Measurements from ENCODE around the gene DDX41.

Gene DDX41

GRCh38 chr5:177512736-177513380 is 3.9 kb downstream of the DDX41 start:
- DNase-seq, result no peak

GRCh38 chr5:177511796-177512675 is 4.7 kb downstream of the DDX41 start:
- DNase-seq, result no peak

GRCh38 chr5:177511181-177511580 is 5.6 kb downstream of the DDX41 start:
- no peak for DNase-seq

GRCh38 chr5:177510567-177511053 is 6.2 kb downstream of the DDX41 start:
- no peak for DNase-seq

GRCh38 chr5:177509991-177510566 is 6.7 kb downstream of the DDX41 start:
- DNase-seq, result no peak

- DNase-seq, result no peak
Observed at GRCh38 chr5:177509381-177509951, 7.3 kb downstream of the DDX41 start, which contains the start of gene DOK3. TSS of gene DOK3 (minus strand) at chr5:177509826. CDS start at chr5:177509540, 286 bp downstream.

- no peak for DNase-seq
Observed at GRCh38 chr5:177508837-177509236, 7.9 kb downstream of the DDX41 start.

- no peak for DNase-seq
Observed at GRCh38 chr5:177508221-177508611, 8.5 kb downstream of the DDX41 start.

GRCh38 chr5:177507596-177508220 is 9.1 kb downstream of the DDX41 start:
- no peak for DNase-seq

- DNase-seq, result no peak
Observed at GRCh38 chr5:177507165-177507564, 9.6 kb downstream of the DDX41 start.

- no peak for DNase-seq
Observed at GRCh38 chr5:177505075-177505474, 11.7 kb downstream of the DDX41 start.

- no peak for DNase-seq
Observed at GRCh38 chr5:177504086-177505056, 12.4 kb downstream of the DDX41 start.

- no peak for DNase-seq
Observed at GRCh38 chr5:177503351-177504085, 13.2 kb downstream of the DDX41 start.

GRCh38 chr5:177502886-177503285 is 13.9 kb downstream of the DDX41 start:
- DNase-seq, result no peak

- DNase-seq, result no peak
Observed at GRCh38 chr5:177501874-177502678, 14.7 kb downstream of the DDX41 start.

GRCh38 chr5:177500685-177501522 is 15.9 kb downstream of the DDX41 start:
- peak; percentile 80 for DNase-seq

- no peak for DNase-seq
Observed at GRCh38 chr5:177499842-177500241, 16.9 kb downstream of the DDX41 start.

GRCh38 chr5:177498013-177498787 is 18.6 kb downstream of the DDX41 start:
- no peak for DNase-seq

All from fibroblast of skin of abdomen (primary cell).